ENCODE measurements around the gene TTLL1.
"Not testable (repeated sequence)": the region's sequence is repeated elsewhere in the genome, so short reads cannot be mapped to it uniquely, and the experiment has no call there.

The TTLL1 gene

GRCh38 chr22:43004362-43005035, 84.7 kb downstream of the TTLL1 start:
- no peak for DNase-seq (ENCODE audit: low read depth, low spot score)

GRCh38 chr22:43002202-43002586, 87.0 kb downstream of the TTLL1 start:
- DNase-seq (ENCODE audit: low read depth, low spot score), result no peak

More at GRCh38 chr22:43004362-43005035, 84.7 kb downstream of the TTLL1 start:
- no peak overlapping the region for H3K4me3 ChIP-seq (ENCODE audit: low read length)

DNA sequence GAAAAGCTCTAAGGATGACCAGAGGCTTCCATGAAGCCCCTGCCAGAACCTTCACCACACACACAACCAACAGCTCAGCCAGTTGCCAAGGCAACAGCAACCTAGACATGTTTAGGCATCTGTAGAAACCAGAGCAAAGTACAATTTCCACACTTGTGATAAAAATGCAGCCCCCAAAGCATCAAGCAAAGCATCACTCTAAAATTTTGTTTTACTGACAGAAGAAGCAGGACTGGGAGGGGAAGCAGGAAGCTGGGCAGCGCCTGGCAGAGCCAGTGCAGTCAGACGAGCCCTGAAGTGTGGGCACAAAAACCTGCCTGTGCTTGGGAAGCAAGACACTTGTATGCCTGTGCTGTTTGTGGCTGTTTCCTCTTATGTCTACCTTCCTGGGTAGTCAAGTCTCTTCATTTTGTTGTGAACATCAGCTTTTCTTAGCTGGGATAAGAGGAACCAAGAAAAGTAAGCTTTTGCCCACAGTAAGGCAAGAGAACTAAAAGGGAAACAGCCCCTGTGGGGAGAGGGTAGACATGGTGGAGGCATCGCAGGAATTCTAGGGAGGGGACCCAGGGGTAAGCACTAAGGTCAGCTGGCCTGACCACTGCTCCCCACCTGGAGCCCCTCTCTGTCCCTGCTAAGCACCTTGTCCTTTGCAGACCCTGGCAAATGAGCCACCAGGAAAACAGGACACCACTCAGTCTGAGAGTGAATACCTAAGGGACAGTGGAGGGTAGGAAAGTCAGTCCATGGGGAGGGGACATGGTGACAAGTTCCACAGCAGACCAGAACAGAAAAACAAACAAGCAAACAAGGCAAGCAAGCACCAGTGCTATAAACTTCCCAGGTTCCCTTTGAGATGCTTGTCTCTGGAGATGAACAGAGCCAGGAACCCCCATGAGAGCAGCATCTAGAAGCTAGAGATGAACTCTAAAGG, 87.7 kb downstream of the TTLL1 start:
- no peak overlapping the region for H3K4me3 ChIP-seq (ENCODE audit: low read length)

More at GRCh38 chr22:43002202-43002586, 87.0 kb downstream of the TTLL1 start:
- no peak overlapping the region for H3K4me3 ChIP-seq (ENCODE audit: low read length)

DNA sequence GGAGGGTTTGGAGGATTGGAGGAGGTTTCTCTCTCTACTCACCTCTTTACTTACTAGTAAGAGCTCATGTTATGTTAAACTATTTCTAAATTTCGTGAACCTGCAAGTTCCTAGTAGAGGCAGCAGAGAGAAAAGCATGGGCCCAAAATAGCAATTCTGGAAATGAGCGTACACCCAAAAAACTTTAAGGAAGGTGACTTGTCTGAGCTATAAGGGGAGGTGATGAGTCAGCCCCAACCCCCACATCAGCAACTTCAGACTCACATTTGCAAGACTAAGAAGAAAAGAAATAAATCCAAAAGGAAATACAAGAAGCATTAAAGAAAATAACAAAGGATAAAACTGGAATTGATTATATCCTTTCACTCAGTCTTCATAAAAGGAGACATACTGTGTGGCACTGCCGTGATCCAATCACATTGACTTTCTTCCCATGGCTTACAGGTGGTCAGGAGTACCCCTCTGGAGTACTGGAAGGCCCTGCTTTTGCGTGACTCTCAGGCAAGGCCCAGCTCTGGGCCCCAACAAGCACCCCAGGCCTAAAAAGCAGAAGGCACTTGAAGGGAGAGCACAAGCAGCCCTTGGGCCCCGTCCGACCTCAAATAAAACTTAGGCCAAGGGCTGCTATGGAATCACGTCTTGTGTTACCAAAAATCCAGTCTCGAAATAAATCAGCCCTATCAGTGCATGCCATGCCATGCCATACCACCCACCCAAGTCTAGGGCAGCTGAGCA, 88.6 kb downstream of the TTLL1 start:
- no peak overlapping the region for H3K4me3 ChIP-seq (ENCODE audit: low read length)
- no peak for DNase-seq (ENCODE audit: low read depth, low spot score)

More for the DNA sequence above, 87.7 kb downstream of the TTLL1 start:
- no peak for DNase-seq (ENCODE audit: low read depth, low spot score)

DNA sequence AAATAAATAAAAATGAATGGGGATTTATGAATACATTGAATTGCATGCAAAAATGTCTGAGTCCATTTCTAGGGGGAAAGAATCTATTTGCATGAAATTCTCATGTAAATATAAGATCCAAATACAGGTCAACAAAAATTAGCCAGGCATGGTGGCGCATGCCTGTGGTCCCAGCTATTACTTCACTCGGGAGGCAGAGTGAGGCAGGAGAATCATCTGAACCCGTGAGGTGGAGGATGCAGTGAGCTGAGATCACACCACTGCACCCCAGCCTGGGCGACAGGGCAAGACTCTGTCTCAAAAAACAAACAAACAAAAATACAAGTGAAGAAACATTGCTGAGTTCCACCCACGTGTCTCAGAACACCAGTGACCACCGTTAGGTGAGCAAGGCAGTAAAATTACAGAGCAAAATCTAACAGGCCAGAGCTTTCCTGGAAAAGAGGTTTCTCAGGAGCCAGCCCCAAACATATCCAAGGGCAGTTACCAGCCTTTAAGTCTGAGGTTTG, 91.6 kb downstream of the TTLL1 start:
- no peak for DNase-seq (ENCODE audit: low read depth, low spot score)

GRCh38 chr22:42996646-42997365, 92.4 kb downstream of the TTLL1 start:
- no peak overlapping the region for H3K4me3 ChIP-seq (ENCODE audit: low read length)
- DNase-seq (ENCODE audit: low read depth, low spot score), result no peak

More for the DNA sequence above, 91.6 kb downstream of the TTLL1 start:
- no peak overlapping the region for H3K4me3 ChIP-seq (ENCODE audit: low read length)

GRCh38 chr22:42995654-42996053, 93.5 kb downstream of the TTLL1 start:
- not testable (repeated sequence) for DNase-seq (ENCODE audit: low read depth, low spot score); H3K4me3 ChIP-seq (ENCODE audit: low read length)

DNA sequence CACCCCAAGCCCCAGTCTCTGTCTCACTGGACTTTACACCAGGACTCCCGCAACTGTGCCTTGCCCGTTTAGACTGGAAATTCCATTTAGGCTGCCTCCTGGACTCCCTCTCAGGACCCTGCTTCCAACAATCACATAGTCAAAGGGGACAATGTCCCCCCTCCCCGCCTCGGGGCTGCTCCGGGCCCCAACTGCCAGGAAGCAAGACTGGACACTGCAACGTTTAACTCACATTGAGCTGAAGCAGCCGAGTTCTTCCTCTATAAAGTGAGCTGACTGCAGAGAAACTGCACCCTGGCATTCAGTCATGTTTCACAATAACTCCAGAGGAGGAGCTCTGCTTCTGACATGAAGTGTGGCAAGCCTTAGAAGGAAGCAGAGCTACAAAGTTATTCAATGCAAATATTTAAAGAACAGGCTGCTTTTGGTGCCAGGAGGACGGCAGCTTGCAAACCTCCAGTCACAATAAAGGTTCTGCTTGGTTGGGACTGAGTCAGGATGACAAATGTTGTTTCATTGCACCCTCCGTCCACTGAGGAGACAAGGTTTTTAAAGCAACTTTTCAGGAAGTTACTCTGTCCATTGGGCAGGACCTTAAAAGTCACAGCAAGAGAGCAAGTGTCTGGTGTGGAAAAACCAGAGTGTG, 94.2 kb downstream of the TTLL1 start:
- no peak overlapping the region for H3K4me3 ChIP-seq (ENCODE audit: low read length)
- no peak for DNase-seq (ENCODE audit: low read depth, low spot score)

DNA sequence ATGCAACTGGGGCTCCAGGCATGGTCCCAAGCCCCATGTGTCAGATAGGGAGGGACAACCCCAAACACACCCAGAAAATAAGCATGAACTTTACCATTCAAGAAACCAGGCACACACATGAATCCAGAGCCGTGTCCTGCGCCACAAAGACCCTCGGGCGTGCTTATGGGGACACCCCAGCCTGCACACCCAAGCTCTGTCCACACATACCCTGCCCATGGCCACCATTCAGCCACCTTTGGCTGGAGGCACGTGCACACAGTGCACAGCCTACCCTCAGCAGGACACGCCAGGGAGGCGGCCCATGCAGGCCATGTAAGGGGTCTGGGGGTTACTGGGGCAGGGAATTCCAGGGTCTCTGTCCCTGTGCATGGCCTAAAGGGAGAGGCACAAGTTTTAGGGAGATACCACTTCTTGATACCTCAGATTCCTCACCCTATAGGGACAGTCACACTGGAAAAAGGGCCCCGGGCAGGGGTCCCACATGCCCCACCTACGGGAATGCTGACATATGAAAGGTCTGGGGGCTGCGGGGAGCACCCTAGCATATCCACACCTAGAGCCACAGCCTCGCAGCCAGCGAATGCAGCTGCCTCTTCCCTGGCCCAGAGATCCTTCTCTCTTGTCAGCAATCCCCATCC, 94.8 kb downstream of the TTLL1 start:
- H3K4me3 ChIP-seq (ENCODE audit: low read length), result no peak overlapping the region
- no peak for DNase-seq (ENCODE audit: low read depth, low spot score)

DNA sequence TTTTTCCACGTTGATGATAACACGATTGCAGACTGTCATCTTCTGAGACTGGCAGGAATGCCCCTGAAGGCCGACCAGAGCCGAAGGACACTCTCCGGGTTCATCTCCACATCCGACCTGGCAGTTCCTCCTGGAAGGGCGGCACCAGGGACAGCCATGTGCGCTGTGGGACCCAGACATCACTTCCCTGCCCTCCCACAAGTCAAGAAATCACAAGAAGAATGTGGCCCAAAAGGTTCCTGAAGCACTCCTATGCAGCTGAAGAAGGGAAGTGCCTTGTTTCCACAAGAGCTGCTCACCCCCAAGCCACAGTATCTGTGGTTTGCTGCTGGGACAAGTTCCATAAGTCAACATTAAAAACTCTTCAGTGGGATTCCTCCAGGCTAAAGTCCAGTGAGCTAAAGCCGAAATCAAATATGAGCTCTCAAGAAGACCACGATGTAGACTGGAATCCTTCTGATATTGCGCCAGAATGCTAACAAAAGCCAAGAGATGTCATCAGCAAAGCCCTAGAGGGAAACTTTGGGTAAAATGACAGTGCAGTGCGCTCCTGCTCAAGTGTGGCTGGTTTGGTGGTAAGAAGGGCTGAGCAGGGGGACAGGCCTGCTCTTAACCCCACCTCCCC, 95.4 kb downstream of the TTLL1 start:
- H3K4me3 ChIP-seq (ENCODE audit: low read length), result no peak overlapping the region
- DNase-seq (ENCODE audit: low read depth, low spot score), result no peak

DNA sequence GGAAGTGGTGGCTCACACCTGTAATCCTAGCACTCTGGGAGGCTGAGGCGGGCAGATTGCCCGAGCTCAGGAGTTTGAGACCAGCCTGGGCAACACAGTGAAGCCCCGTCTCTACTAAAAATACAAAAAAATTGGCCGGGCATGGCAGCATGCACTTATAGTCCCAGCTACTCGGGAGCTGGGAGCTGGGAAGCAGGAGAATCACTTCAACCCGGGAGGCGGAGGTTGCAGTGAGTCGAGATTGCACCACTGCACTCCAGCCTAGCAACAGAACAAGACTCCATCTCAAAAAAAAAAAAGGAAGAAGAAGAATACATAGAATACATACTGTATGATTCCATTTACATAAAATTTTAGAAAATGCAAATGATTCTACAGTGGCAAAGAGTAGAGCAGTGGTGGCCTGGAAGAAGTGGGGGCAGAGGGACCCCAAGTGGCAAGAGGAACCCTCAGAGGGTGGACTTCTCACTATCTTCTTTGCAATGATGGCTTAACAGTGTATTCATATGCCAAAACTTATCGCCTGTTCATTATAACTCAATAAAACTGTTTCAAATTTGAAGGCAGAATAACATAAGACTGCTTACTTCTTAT, 96.2 kb downstream of the TTLL1 start:
- no peak for DNase-seq (ENCODE audit: low read depth, low spot score)
- no peak overlapping the region for H3K4me3 ChIP-seq (ENCODE audit: low read length)

DNA sequence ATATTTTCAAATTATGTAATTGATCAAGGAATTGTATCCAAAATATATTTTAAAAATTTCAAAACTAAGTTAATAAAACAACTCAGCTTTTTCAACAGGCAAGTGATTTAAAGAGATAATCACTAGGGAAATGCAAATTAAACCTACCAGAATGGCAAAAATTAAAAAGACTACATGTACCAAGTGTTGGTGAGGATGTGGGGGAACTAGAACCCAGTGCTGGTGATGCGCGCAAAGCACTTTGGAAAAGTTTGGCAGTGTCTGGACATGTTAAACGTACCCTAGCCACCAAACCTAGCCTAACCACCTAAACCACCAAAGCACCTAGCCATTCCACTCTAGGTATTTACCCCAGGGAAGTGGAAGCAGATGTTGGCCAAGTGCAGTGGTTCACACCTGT, 97.1 kb downstream of the TTLL1 start:
- no peak for DNase-seq (ENCODE audit: low read depth, low spot score)
- H3K4me3 ChIP-seq (ENCODE audit: low read length), result no peak overlapping the region

DNA sequence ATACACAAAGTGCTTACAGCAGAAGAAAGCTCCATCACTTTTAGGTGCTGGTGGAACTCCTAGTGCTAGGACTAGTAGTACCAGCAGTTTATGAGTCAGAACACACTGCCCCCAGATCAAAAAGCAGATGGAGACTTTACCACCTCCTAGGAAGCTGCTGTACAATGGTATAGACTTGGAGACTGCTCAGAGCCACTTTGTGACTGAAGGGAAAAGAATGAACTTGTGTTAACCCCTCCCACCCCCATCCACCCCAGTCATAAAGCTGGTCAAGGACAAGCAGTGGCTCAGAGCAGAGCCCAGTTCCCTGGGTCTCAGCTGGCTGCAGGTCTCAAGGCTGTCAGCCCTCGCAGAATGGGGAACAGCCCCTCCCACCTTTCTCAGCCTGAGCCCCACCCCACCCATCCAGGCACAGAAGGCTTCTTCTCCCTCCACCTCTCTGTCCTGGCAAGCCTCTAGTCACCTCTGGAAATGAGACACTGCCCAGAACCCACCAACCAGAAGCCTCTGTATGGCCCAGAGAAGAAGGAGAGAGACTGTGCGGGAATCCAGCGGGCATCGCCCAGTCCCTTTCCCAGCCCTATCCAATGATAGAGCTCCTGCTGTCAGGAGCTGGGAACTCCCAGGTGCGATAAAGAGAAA, 98.1 kb downstream of the TTLL1 start:
- no peak for DNase-seq (ENCODE audit: low read depth, low spot score)
- no peak overlapping the region for H3K4me3 ChIP-seq (ENCODE audit: low read length)

DNA sequence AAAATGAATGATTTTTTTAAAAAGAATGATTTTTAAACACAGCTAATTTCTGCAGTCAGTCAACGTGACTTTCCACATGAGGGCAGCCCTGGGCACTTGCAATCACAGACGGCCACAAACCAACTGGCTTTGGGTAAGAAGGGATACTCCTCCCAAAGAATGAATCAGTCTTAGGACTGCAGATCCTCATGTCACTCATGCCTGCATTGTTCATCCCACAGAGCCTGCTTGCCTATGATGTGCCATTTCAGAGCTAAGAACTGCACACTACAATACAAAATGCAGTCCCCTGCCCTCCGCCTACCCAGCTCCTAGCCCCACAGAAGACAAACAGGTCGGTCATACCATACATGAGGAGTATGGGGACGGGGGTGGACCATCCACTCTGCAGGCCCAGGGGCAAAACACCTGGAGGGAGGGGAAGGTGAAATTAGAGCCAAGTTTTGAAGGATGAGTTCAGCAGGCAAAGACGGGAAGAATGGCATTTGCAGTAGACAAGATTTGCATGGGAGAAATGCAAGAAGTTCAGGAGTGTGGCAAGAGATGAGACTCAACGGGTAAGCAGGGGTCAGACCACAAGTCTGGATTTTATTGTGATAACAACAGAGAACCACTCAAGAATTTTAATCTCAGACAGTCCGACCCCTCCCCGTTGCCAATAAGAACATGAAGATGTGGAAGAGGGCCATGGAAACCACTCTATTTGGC, 98.9 kb downstream of the TTLL1 start:
- no peak for DNase-seq (ENCODE audit: low read depth, low spot score)
- H3K4me3 ChIP-seq (ENCODE audit: low read length), result no peak overlapping the region

All from Jurkat, Clone E6-1 (cell line).